Measurements from ENCODE around the gene SRGN.

The SRGN gene

DNA sequence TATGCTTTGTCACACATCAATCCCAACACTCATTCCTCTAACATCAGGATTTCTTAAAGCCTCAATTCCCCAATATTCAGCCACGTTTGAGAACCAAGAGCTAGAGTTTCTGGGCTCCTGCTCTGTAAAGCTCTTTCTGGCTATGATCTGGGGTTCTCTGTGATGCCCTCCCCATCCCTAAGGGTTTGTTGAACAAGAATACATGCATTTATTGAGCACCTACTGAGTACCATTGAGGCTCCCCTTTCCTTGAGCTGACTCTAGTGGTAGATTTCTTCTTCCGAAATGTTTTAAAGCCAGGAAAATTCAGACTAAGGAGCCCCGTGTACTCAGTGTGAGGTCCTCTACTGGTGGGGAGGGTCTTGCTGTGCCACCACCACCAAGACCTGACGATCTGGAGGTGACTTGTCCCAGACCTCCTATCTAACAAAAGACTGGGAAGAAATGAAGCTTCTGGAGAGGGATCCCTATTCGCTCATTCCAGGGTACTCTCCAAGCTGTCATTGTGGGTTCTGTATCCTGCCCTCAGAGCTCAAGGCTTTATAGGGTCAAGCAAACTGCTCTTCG, 23.1 kb upstream of the SRGN start:
- H3K36me3 ChIP-seq, result no peaks in the 10 kb centered on the region
- DNase-seq, result no peak
- H3K9me3 ChIP-seq, result no peaks in the 10 kb centered on the region
- H3K4me1 ChIP-seq, result no peaks in the 10 kb centered on the region
- H3K4me3 ChIP-seq (ENCODE audit: low read depth, low read length), result no peak overlapping the region
- H3K27me3 ChIP-seq, result no peaks in the 10 kb centered on the region
- TF ChIP-seq, protein P1, sequence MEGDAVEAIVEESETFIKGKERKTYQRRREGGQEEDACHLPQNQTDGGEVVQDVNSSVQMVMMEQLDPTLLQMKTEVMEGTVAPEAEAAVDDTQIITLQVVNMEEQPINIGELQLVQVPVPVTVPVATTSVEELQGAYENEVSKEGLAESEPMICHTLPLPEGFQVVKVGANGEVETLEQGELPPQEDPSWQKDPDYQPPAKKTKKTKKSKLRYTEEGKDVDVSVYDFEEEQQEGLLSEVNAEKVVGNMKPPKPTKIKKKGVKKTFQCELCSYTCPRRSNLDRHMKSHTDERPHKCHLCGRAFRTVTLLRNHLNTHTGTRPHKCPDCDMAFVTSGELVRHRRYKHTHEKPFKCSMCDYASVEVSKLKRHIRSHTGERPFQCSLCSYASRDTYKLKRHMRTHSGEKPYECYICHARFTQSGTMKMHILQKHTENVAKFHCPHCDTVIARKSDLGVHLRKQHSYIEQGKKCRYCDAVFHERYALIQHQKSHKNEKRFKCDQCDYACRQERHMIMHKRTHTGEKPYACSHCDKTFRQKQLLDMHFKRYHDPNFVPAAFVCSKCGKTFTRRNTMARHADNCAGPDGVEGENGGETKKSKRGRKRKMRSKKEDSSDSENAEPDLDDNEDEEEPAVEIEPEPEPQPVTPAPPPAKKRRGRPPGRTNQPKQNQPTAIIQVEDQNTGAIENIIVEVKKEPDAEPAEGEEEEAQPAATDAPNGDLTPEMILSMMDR (IDR thresholded peaks at IDR 0.05; ENCODE audit: low read depth, low read length), result no peak

DNA sequence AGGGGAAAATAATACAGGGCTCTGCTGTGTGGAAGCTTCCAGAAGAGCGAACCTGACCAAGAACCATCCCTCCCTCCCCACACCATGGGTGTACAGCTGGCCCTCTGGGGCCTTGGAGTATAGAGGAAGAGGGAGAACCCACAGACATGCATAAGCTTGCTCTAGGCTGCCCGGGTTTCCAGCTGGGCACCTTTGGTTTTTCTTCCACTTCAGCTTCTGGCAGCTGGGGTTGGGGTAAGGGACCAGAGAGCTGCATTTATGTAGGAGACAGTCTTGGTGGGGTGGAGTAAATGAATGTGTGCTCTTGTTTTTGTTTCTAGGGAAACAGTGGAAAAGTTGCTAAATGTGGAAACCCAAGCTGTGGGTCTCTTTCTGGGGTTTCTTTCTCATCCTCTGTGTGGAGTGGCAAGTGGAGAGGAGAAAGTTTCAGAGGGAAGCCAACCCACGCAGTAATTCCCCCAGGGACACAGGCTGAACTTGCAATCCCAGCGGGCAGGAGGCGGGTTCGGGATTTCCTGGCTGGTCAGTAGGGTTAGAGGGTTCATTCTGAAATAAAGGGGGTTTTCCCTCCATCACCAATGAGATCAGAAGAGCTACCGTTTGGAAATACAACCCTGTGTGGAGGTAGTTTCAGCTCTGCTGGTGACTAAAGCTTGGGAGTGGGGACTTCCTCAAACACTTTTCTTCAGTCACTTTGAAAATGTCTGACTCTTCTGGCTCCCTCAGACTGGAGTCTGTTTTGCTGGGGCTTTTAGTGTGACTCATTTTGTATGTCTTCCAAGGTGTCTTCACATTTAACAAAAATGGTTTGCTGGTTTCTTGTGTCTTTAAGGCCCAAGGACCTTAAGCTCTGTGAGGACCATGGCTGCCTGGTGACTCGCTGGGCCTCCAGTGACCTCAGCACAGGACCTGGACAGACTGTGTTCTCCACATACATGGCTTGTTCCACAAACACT, 22.2 kb upstream of the SRGN start:
- H3K4me3 ChIP-seq (ENCODE audit: low read depth, low read length), result no peak overlapping the region
- TF ChIP-seq, protein P1 (IDR thresholded peaks at IDR 0.05; ENCODE audit: low read depth, low read length), result no peak
- no peak for DNase-seq
- H3K27me3 ChIP-seq, result no peaks in the 10 kb centered on the region
- no peaks in the 10 kb centered on the region for H3K9me3 ChIP-seq
- H3K36me3 ChIP-seq, result no peaks in the 10 kb centered on the region
- H3K4me1 ChIP-seq, result no peaks in the 10 kb centered on the region

DNA sequence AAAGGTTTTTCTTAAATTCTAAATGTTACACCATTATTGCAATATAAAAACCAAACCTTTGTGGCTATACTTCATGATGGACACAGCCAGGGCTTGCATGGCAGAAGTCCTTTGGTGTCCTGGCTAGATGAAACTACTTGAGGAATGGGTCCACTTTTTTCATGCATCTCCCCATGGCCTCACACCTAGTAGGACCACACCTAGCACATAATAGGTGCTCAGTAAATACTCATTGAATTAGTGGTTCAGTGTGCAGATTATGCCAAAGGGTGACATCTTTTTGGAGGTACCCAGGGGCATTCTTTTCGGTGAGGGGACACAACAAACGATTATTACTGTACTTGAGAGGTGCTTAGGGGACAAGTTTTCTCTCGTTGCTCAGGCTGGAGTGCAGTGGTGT, 20.7 kb upstream of the SRGN start:
- no peak for DNase-seq
- no peak overlapping the region for H3K4me3 ChIP-seq (ENCODE audit: low read depth, low read length)
- H3K9me3 ChIP-seq, result no peaks in the 10 kb centered on the region
- H3K36me3 ChIP-seq, result no peaks in the 10 kb centered on the region
- H3K27me3 ChIP-seq, result no peaks in the 10 kb centered on the region
- TF ChIP-seq, protein P1 (IDR thresholded peaks at IDR 0.05; ENCODE audit: low read depth, low read length), result no peak
- H3K4me1 ChIP-seq, result no peaks in the 10 kb centered on the region

DNA sequence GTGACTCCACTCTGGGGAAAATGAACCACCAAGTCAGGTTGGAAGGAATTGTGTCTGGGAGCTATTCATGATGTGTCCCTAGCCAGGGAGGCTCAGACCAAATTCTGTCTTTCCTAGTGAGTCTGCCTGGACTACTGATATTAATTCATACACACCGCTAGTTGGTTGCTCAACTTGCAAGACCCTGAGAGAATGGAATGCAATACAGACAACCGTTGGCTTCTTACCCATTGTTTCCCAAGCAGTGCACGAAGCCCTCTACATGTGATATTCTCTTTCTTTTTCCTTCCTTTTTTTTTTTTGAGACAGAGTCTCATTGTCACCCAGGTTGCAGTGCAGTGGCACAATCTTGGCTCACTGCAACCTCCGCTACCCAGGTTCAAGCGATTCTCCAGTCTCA, 19.4 kb upstream of the SRGN start:
- no peaks in the 10 kb centered on the region for H3K9me3 ChIP-seq
- TF ChIP-seq, protein P1 (IDR thresholded peaks at IDR 0.05; ENCODE audit: low read depth, low read length), result no peak
- no peaks in the 10 kb centered on the region for H3K36me3 ChIP-seq
- H3K4me1 ChIP-seq, result no peaks in the 10 kb centered on the region
- DNase-seq, result no peak
- no peaks in the 10 kb centered on the region for H3K27me3 ChIP-seq
- H3K4me3 ChIP-seq (ENCODE audit: low read depth, low read length), result no peak overlapping the region

DNA sequence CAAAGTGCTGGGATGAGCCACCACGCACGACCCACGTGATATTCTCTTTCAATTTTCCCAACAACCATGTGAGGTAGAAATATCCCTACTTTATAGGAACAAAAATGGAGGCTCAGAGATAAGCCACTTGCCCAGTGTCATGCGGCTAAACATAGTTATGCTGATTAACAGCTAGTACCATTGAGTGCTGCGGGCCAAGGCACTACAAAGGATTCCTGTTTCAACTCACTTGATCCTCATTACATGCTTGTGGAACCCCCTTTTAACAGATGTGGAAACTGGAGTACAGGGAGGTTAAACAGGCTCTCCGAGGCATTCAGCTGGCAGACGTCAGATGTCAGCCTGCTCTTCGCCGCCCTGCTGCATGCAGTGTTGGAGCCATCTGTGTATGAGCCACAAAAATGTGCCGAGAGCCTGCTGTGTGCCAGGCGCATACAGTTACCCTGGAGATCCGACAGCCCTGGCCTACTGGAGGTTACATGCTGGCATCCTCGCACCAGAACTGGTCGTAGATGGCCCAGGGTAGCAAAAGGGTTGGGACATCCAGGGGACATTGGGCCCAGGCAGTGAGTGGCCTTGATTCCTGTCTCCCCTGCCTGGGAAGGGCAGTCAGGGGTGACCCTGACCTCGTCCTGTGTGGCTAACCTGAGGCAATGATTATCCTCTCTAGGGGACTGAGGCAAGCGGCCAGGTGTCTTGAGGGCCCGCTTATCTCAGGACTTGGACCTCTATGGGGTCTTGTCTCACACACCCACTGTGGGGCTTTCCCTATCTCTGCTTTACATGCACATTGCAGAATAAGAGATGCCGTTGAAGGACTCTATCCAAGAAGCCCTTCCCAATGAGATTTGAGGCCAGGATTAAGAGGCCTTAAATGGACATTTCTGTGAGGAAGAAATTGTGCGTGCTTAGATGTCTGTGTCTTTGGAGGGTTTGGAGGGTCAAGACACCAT, 18.5 kb upstream of the SRGN start:
- TF ChIP-seq, protein P1 (IDR thresholded peaks at IDR 0.05; ENCODE audit: low read depth, low read length), result no peak
- Histone ChIP-seq H3K27me3 (no peaks in the 10 kb centered on the region), H3K9me3 (no peaks in the 10 kb centered on the region), H3K4me3 (ENCODE audit: low read depth, low read length) (no peak overlapping the region), H3K36me3 (no peaks in the 10 kb centered on the region), H3K4me1 (no peaks in the 10 kb centered on the region)
- no peak for DNase-seq

Measured in BE2C (cell line).